Hepatic stellate cell (primary cell): ENCODE measurements around the gene SSPN.

ENCODE experiments used
- DNase-seq: peaks from one replicate; pipeline ENCODE4 v3.0.0; 2011; ENCODE audit warnings: low spot score

SSPN gene

DNA sequence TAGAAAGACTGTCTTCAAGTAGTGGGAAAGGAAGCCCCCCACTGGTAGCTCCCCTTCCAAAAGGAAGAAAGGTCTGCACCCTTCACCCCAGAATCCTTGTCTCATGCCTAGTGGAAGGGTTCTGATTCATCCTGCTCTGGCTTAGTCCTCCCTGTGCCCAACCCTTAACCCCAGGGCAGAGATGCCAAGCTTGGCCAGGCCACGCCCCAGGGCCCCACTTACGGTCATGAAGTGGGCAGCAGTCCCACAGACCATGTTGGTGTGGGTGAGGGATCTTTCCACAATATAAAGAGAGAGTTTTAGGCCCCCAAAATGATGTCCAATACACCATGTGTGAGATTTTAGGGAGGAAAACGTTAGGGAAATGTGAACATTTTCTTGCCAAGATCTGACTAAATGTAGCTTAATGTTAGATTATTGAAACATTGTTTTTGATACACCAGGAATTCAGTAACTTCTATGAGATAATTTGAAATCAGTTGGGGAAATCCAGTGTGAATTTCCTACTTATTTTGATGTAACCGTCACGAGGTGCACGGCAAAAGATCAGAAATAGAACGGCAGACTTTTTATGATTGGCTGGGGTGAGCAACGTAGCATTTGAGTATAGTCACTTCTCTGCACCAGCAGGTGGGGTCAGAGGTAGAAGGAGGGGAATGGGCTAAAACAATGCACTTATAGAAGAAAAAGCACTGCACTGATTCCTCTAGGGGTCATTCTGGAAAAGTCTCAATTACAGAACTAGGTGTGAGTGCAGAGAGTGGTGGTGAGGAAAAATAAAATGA is 8.2 kb upstream of the SSPN start:
- no peak for DNase-seq

DNA sequence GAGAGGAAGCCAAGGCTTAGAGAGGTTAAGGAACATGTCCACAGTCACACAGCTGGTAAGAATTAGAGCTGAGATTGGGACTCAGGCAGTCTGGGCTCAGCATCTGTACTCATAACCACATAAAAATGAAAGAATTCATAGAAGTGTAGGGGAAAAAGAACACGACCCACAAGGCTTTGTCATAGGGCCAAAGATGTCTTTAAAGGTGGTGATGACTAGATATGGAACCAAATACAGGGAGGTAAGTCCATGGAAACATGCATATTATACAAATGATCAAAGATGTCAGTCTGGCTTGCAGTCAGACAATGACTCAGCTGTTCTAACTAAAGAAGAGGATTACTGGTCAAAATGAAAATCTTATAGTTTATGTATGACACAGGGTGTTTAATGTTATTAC is 7.2 kb upstream of the SSPN start:
- no peak for DNase-seq

DNA sequence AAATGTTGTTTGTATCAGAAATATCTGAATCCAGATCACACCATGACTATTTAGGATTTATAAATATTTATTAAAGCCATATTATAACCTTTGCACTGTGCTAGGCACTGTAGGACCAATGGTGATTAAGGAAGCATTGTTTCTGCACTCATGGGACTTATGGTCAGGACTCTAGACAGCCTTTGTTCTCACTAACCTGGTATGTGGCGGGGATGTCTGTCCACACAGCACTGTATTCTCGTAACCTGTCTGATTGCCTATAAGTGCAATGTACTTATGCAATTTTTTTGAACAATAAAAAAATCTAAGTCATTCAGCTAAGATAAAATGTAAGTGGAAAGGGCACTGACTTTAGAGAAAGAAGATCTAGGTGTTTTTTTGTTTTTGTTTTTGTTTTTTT is 6.7 kb upstream of the SSPN start:
- DNase-seq: no peak

DNA sequence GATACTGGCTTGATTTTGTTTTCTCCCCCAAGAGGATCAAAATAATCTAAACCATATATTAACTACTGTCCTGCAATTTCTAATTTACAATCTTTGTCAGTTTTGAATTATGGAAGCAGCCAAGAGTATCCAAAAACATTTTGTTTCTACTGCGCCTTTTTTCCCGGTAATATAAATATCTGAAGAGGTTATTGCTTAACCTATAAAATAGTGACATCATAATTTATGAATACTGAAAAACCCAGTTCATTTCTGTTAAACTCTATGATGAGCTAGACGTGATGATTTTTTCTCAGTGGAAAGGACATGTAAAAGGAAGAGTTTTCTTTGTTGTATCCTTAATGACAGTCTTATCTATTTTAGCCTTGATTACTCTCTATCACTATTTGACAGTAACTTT is 3.2 kb upstream of the SSPN start:
- DNase-seq: no peak

DNA sequence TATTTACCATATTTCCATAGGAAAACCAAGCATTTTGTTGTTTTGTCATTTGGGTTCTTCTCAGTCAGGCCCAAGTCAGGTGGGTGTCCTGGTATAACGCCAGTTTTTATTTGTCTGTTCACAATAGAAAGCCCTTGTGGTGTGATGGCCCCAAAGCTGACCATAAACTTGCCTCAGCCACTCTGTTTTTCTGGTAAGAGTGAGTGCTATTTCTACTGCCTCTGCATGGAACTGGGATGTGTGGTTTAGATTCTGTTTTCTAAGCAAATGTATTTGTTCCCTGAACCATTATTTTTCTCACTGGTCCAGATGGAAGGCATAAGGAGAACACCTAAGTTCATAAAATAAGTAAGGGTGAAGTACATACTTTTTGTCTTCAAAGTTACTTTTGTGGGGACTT is 1.8 kb upstream of the SSPN start:
- DNase-seq: no peak

DNA sequence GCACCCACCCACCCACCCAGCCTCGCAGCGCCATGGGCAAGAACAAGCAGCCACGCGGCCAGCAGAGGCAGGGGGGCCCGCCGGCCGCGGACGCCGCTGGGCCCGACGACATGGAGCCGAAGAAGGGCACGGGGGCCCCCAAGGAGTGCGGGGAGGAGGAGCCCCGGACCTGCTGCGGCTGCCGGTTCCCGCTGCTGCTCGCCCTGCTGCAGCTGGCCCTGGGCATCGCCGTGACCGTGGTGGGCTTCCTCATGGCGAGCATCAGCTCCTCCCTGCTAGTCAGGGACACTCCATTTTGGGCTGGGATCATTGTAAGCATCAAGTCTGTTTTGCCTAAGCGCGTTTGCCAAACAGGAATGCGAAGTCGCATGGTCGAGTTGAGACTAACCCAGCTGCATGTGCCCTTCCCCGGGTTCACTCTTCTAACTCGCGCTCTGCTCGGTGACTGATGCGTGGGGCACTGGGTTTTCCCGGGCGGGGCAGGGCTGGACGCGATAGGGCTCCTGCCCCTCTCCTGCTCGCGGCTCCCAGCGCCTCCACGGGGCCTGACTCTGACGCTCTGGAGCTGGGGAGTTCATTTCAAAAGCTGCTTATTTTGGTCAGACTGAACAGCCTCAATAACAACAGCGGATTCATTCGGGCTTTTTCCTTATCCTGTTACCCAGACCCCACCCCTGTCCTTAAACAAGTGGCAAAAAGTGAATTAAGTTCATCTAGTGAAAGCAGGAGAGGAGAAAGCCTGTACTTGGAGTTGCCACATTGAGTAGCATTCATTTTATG is 458 bp downstream of the SSPN start:
- peak; percentile 21 for DNase-seq

DNA sequence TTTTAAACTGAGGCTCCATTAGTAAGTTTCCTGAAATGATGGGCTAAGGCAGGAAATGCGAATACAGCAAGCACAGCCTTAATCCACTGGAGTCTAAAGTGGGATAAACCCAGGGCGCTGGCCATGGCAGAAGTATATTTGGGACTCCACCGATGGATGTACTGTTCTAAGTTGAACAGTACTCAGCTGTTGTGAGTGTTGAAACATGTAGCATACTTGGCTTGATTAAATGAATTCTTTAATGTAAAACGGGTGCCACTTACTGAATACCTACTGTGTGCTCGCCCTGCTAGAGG is 996 bp downstream of the SSPN start:
- no peak for DNase-seq

DNA sequence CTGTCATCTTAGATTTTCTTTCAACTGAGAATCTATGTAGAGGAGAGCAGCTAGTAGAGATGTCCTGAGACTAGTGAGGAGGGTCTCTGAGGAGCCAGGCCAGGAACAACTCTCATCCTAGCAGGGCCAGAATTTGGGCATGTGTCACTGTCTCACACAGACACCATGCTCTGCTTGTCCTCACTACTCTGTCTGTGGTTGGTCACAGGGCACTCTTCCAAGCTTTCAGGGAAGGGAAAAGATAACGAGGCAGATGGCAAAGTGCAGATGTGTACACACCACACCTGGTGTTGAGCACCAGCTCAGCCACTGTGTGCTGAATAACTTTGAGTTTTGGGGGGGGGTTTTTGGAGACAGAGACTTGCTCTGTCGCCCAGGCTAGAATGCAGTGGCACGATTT is 2.5 kb downstream of the SSPN start:
- no peak for DNase-seq

DNA sequence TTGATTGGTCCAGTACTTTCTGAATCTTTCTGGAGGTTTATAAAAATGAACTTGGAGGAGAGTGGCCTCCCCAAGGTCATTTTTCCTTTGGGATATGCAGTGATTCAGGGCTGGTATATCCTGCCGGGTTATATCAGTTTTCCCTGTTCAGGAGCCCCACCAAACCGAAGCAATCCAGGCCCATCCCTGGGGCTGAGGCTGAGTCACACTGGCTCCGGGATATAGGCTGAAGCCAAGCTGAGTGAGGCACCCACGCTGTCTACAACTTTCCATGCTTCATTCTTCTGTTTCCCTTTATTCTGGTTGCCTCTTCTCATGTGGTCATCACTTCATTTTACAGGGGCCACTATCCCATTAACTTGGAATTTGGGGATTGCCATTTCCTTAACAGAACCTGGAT is 3.4 kb downstream of the SSPN start:
- peak; percentile 22 for DNase-seq

DNA sequence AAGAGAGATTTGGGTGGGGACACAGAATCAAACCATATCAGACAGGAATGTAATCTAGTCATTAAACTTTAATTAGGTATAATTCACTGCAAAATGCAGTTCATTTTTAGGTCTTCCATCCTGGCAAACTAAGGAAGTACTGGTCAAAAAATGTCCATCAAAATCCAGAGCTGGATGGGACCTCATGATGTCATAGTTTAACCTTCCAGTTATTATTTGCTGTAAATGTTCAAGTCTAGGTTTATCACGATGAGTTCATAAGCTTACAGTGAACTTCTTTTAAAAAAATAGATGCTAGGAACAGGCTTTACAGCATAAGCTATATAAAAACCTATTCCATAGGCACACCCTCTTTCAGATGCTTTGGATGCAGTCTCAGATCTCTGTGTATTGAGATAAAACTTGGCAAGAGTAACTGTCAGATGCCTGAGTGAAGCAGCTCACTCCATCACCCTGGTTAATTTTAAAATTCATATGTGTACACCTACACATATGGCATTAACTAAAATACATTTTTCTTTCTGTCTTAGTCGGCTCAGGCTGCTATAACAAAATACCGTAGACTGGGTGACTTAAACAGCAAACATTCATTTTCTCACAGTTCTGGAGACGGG is 7.9 kb downstream of the SSPN start:
- DNase-seq: no peak

DNA sequence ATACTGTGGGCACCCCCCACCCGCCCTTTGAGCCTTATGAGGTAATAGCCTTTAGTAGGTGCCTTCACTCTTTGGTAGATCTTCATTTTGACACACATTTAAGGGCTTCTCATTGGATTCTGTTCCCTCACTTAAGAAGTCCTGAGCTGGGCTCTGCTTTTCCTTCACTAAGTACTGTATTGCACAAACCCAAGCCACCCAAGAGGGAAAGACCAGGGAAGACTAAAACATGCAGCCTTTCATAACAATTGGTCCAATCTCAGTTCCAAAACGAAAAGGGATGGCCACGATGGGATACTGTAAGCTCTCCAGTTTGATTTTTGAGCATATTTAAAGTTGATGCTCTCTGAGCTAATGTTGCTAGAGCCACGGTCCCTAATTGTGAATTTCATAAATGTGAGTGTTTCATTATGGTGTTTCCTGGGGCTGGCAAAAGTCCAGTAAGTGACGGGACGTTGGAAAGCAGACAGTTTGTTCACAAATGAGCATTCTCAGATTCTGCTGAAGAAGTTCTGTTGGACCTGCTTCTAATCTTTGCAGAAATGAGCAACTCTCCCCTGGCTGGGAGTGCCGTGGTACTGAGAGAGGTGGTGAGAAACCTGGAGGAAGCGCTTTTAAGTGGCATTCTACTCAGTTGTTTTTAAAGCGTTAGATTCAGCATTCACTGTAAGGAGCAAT is 9.4 kb downstream of the SSPN start:
- DNase-seq: no peak

DNA sequence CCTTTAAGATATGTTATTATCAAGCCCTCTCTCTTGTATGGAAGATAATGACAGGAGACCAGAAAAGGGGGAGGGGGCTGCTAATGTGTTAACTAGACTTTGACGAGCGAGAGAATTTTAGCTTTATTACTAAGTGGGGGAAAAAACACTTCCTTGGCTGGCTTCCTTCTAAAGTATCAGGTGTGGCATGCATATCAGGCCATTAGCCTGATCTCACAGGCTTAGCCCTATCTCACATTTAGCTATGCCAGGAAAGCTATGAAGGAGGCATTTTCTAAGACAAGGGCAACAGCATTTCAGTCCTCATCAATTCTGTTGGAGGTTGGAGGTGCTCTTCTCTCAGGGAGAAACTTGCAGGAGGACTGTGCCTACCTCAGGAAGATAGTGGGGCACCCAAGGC is 9.9 kb downstream of the SSPN start:
- DNase-seq: no peak

DNA sequence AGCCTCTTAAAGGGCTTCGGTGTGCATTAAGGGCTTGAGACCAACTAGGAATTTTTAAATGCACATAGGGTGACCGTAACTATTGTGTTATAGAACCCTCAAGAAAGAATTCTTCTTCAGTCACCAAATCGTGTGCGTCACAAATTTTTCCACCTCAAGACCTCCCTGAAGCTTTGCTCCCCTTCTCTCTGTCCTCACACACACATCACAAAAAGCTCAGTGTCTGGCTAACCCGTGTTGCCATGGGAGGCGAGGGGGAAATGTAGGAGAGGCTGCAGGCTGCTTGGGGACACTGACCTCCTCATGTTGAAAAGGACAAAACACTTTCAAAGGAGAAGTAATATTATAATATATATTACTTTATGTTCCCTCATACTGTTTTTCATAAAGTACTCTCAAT is 10.6 kb downstream of the SSPN start:
- DNase-seq: no peak

DNA sequence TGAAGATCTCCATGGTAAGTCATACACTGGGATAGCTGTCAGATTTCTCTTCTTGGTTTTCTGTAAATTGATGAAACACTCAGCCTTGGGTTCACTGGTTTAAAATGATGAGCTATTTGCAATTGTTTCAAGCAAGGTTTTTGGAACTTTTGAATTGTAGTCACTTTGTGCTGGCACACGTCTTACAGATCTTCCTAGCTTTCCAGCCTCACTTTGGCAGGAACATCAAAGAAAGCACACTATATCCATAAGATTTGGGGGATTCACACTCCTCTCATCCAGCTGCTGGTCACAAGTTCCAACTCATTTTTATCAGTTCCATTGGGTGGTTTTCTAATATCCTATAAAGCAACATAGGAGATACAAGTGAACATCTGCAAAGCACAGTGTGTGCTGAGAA is 16.0 kb downstream of the SSPN start:
- no peak for DNase-seq

DNA sequence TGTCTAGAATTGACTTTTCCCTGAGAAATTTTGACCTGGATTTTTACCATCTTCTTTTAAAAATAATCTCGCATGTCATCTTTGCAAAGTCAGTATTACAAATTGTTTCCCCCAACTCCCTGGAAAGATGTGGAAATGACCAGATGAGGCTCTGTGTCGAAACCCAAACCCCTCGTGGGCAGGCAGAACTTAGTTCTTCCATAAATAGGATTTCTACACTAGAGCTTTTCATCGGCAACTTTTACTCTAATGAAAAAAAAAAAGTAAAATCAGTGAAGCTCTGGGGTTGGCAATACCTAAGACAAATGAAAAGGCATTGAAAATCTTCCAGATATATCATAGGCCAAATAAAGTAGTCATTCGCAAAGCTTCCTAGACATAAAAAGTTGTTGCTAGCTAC is 17.0 kb downstream of the SSPN start:
- DNase-seq: no peak

DNA sequence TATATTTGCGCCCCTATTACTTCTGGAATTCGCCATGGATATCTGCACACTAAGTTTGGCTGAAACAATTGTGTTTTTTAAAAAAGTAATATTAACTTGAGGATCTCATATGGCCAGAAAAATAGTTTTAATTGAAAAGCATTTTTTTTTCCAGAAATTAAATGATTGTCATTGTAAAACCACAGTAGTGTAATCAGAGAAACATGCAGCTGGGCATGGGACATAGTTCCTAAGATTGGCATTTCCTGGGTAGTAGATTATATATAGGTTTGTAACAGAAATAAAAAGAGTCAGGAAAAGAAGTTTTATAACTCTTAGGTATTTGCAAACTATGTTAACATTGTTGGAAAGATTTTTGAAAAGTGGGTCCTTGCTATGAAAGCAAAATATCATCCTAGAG is 17.6 kb downstream of the SSPN start:
- no peak for DNase-seq

DNA sequence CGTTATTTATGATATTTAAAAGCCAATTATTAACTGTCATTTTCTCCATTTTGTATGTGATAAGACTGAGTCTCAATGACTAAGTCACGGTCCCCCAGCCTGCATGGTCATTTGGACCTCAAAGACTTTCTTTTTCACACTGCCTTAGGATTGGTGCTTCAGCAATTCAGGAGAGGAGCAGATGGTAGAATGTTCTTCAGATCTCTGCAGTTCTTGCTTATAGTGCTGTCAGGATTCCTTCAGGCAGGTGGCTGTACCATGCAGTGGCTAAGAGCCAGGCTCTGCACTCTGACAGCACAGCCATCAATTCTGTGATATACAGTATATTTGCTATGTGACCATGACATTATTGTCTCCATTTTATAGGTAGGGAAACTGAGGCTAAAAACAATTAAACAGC is 18.7 kb downstream of the SSPN start:
- DNase-seq: no peak

DNA sequence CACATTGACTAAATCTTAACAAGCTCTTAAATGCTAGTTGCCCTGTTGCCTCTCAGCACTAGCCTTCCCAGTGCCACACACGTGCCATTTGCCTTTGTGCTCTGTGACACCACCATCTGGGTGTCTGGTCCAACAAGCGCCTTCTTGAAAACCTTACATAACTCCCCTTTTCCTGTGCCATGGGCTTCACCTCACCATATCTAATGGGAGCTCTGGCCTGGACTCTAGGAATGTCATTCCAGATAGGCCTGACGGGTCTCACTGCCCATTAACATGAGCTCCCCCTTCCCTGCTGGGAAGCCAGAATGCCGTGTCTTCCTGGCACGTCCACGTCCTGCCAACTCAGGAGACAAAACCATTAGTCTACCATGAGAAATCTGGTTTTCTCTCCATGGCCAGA is 24.4 kb downstream of the SSPN start:
- DNase-seq: no peak

DNA sequence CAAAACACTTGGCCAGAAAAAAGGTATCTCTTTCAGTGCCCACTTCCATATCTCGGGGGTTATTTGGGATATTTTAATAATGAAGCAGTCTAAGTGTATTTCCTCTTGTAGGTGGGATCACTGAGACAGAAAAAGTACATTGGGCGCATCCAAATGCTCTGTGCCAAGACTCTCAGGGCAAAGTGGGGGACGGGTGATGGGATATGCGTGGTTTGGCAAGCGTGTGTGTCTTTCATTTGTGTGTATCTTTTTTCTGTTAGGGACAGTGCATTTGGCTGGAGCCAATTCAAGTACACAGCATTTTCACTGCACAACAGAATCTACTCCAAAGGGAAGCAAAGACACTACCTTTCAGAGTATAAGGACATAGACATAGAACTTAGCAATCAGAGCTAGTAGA is 29.3 kb downstream of the SSPN start:
- DNase-seq: no peak

DNA sequence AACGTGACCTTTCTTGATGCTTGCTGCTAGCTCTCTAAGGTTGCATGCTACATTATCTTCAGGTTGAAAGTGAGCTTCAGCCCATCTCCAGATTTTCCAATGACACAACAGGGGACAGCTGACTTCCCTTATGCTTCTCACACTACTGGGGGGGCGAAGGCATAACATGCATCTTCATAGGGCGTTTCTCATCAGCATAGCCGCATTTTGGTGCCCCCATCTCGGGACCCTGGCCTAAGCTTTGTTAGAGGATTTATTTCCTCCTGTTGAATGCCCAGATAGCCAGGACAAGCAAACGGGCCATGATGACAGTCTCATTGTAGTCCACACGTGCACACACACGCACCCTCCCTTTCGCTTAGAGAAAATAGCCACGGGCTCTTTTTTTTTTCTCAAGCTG is 30.7 kb downstream of the SSPN start:
- no peak for DNase-seq

DNA sequence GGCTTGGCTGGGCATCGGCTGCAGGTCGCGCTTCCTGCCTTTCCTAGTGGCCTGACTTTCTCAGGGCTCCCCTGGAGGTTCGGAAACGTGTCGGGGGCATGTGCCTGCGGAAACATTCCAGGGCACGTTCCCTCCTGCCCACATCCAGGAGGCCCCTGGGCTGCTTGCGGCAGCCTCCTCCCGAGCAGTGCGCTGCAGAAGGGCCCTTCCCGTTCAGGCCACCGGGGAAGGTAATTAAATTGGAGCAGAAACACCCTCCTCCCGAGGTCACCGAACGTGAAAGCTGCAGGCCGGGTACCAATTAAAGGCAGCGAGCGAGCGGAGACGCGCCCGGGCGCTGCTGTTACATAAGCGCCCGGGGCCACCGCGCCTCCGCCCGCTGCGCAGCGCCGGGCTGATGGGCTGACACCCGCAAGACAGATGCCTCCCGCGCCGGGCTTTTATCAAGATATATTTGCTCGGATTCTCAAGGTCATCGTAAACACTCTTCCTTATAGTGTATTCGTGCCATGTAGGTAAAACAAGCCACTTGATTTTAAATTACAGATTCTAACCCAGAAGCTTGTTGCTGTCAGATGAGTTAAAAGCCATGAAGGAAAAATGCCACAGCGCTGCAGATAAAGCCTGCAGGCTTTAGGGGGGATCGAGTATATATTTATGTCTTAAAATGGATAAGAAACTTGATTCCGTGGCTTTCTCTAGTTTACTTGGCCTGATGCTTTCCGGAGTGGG is 31.4 kb downstream of the SSPN start:
- DNase-seq: peak; percentile 16

DNA sequence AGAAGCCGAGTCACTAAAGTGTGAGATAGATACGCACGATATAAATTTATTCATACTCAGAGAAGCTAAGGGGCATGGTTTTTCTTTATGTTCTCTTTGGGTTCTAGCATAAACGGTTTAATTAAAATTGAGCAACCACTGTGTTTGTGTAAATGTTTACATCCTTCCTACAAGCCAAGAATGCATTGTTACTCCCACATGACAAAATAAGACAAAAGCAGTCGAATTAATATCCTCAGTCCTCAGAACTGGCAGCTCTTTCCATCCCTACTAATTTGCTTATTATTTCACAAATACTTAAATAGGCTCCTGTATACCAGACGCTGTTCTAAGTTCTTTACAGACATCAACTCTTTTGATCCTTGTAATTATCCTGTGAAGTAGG is 32.0 kb downstream of the SSPN start:
- DNase-seq: no peak
